SK-N-MC (cell line): ENCODE data around the gene SRSF2.

Experiments
- DNase-seq: peaks from one replicate; pipeline ENCODE4 v3.0.0-alpha.2; 2011; ENCODE audit warnings: low read depth, low spot score
- H3K27ac ChIP-seq: fragments of 200-600 bp; sonication (generic); 2 replicates; pipeline ENCODE4 v1.5.1; 2016; ENCODE audit warnings: mixed run types
- H3K36me3 ChIP-seq: fragments of 200-600 bp; sonication (generic); 2 replicates; pipeline ENCODE4 v1.6.1; 2017; ENCODE audit warnings: antibody characterized with exemption, low read length, mixed read lengths; ENCODE audit not compliant: insufficient read depth
- H3K4me3 ChIP-seq: fragments of 200-600 bp; sonication (generic); 2 replicates; pipeline ENCODE4 v1.5.1; 2016
- H3K9ac ChIP-seq: fragments of 200-600 bp; sonication (generic); 2 replicates; pipeline ENCODE4 v1.8.0; 2017; ENCODE audit warnings: mixed run types, mixed read lengths; ENCODE audit not compliant: insufficient read length
- H3K9me3 ChIP-seq: fragments of 200-600 bp; sonication (generic); 2 replicates; pipeline ENCODE4 v1.6.1; 2017; ENCODE audit warnings: low read depth, mild to moderate bottlenecking, antibody characterized with exemption, low read length, moderate library complexity, mixed read lengths
- EZH2 ChIP-seq: fragments of 200-600 bp; sonication (generic); IDR thresholded peaks from one replicate; pipeline ENCODE4 v1.6.1; 2017; ENCODE audit warnings: antibody characterized with exemption
- FOXP2 ChIP-seq: optimal IDR thresholded peaks from 2 replicates; pipeline ENCODE3; 2011; ENCODE audit warnings: mild to moderate bottlenecking, moderate library complexity; ENCODE audit not compliant: insufficient read depth; ENCODE audit errors: extremely low read length, control extremely low read depth
- POLR2AphosphoS5 ChIP-seq: IDR thresholded peaks from 2 replicates; pipeline ENCODE4 v1.6.1; 2012; ENCODE audit warnings: mild to moderate bottlenecking, low read depth, low read length, borderline replicate concordance

Gene SRSF2

DNA sequence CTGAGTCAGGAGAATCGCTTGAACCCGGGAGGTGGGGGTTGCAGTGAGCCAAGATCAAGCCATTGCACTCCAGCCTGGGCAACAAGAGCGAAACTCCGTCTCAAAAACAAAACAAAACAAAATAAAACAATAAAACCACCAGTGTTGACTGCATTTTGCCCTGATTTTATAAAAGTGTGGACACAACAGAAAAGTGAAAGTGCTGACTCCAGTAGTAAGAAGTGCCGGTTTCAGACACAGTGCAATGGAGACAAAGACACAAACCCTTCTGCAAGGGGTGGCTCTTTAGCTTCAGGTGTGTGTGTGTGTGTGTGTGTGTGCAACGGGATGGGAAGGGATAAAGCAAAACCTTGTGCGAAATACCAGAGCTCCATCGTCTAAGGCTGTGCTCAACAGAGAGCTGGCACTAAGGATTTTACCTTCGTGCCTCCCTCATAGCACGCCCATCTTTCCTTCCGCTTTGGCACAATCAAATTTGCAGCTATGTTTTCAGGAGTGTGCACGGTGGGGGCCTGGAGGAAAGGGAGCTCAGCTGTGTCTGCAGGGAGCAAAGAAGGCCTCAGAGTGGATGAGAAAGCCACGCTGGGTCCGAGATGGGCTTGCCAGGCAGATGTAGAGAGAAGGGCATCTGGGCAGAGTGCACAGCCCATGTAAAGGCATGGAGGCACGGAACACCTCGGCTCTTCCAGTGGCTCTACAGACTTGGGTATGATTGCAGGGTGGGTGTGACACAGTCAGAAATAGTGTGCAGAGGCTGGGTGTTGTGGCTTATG, 41.9 kb downstream of the SRSF2 start:
- DNase-seq = no peak
- no peaks in the 10 kb centered on the region for H3K9me3 ChIP-seq
- H3K9ac ChIP-seq = no peak overlapping the region
- no peaks in the 10 kb centered on the region for H3K36me3 ChIP-seq
- no peak overlapping the region for H3K4me3 ChIP-seq
- no peak overlapping the region for H3K27ac ChIP-seq
- TF ChIP-seq FOXP2 (no peak), EZH2 (no peak), POLR2AphosphoS5 (no peak)

DNA sequence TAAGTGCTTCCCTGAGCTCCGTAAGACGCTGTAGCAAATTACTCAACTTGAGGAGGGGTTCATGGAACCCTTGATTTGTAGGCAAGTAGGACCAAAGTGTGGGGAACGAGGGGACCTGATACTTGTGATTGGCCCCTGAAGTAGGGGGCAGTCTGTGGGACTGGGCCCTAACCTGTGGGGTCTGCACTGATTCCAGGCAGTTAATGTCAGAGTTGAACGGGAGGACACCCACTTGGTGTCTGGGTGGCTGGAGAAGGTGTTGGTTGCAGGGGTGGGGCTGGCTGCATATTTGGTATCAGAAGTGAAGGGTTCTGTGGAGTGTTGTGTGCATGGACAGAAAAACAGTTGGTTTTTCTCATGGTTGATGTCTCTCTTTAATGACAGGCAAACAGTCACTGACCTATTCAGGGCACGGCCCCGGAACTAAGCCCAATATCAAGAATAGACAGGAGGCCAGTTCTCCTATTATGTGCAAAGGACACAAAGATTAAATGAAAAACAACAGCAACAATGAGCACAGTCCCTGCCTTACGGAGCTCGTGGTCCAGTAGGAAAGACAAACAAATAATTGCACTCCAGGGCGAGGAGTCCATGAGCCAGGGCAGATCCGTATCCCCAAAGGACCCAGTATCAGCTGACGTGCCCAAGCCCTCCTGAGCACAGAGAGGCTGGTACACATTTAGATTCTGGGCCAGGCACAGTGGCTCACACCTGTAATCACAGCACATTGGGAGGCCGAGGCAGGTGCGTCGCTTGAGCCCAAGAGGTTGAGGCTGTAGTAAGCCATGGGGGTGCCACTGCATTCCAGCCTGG, 45.5 kb downstream of the SRSF2 start:
- no peaks in the 10 kb centered on the region for H3K9me3 ChIP-seq
- no peak overlapping the region for H3K4me3 ChIP-seq
- no peak overlapping the region for H3K27ac ChIP-seq
- TF ChIP-seq EZH2 (no peak), FOXP2 (no peak), POLR2AphosphoS5 (no peak)
- no peak overlapping the region for H3K9ac ChIP-seq
- no peaks in the 10 kb centered on the region for H3K36me3 ChIP-seq
- DNase-seq = no peak

DNA sequence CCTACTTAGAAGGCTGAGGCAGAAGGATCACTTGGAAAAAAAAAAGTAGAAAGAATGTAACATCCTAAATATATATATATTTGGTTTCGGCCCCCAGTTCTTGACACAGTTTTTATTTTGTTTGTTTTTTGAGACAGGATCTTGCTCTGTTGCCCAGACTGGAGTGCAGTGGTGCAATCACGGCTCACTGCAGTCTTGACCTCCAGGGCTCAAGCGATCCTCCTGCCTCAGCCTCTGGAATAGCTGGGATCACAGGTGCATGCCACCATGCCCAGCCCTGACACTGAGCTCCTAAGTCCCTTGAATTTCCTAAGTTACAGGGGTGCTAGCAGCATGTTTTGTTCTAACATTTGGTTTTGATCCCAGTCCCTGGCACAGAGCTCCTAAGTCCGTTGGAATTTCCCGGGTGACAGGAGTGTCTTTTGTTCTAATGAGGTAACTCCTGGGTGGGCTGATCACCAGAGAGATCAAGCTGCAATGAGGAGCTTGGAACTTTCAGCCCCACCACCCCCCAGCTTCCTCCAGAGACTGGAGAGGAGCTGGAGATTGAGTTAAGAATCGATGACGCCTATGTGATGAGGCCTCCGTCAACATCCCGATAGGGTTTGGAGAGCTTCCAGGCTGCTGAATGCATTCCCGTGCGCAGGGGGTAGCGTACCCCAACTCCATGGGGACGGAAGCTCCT, 46.4 kb downstream of the SRSF2 start:
- no peak for DNase-seq
- Histone ChIP-seq H3K27ac (no peak overlapping the region), H3K9ac (no peak overlapping the region), H3K36me3 (no peaks in the 10 kb centered on the region), H3K4me3 (no peak overlapping the region), H3K9me3 (no peaks in the 10 kb centered on the region)
- TF ChIP-seq POLR2AphosphoS5 = no peak
- TF ChIP-seq FOXP2 = no peak
- TF ChIP-seq EZH2 = no peak

DNA sequence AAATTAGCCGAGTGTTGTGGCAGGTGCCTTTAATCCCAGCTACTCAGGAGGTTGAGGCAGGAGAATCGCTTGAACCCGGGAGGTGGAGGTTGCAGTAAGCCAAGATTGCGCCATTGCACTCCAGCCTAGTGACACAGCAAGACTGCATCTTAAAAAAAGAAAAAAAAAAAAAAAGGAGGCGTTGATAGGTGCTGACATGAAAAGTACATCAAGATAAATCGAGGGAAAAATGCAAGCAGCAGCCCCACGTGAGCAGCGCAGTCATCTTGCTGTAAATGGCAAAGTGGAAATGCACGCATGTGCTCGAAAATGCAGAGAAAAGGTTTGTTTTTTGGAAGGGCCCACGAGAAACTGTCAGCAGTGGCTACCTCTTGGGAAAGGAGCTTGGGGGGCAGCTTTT, 47.3 kb downstream of the SRSF2 start:
- H3K9me3 ChIP-seq = no peaks in the 10 kb centered on the region
- no peak overlapping the region for H3K27ac ChIP-seq
- no peak overlapping the region for H3K9ac ChIP-seq
- no peak for DNase-seq
- no peak for TF ChIP-seq EZH2
- no peak for TF ChIP-seq FOXP2
- TF ChIP-seq POLR2AphosphoS5 = no peak
- H3K36me3 ChIP-seq = no peaks in the 10 kb centered on the region
- H3K4me3 ChIP-seq = no peak overlapping the region

DNA sequence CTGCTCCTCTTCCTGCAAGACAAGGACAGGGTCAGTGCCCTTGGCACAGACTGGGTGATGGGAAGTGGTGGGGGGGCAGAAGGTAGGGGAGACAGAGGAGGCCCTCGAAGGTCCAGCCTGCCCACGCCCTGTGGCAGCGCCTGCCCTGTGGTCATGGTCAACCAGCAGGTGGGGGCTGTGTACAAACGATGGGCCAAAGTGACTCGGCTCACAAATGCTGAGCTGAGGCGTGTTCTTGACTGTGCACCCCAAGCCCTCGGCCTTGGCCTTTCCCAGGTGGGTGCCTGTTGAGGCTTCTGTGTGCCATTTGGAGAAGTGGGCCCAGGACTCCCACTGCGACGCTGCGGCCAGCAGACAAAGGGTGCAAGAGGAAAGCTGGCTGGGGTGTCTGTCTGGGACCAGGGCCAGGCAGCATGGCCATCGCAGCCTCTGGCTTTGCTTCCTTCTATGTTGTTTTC, 48.9 kb downstream of the SRSF2 start:
- H3K9ac ChIP-seq = peak overlapping the region; percentile 41
- peak overlapping the region; percentile 31; the same call in 1 of the 2 replicates for H3K4me3 ChIP-seq
- no peak for DNase-seq
- no peaks in the 10 kb centered on the region for H3K9me3 ChIP-seq
- no peaks in the 10 kb centered on the region for H3K36me3 ChIP-seq
- H3K27ac ChIP-seq = no peak overlapping the region
- no peak for TF ChIP-seq POLR2AphosphoS5
- no peak for TF ChIP-seq EZH2
- TF ChIP-seq FOXP2 = no peak

DNA sequence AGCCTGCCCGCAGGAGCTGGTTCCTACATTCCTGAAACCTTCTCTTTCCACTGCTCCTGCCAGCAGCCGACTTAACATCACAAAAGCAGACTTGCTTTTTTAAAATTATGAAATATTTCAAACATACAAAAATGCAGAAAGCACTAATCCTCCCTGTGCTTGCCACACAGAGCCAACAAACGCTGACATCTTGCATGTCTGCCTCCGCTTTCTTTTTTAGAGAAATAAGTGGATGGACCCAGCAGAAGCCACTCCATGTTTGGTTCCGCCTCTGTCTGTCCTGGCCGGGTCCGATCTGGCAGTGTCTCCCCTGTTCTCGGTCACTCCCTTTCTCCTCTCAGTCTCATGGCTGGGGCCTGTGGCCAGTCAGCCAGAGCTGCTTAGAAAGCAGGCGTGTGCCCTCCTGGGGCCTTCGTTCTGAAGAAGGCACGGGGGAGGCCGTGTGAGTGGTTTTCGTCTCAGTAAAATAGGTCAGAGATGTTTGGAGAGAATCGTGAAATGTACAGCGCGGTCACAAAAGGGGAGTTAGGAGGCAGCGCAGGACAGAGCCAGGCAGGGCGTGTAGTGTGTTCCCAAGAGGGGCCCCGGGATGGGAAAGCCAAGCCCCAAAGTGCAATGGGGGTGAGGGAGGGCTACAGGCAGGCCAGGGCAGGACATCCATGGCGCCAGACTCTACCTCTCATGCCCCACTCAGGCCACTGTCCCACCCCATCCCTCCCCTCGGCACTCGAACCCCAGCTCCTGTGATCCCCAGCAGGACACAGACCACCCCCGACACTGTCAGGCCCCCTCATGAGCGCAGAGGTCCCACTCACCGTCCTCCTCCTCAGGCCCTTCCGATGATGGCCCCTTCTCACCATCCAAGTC, 49.6 kb downstream of the SRSF2 start:
- peak overlapping the region; percentile 64; the same call in 1 of the 2 replicates for H3K27ac ChIP-seq
- H3K4me3 ChIP-seq = no peak overlapping the region
- H3K9me3 ChIP-seq = no peaks in the 10 kb centered on the region
- no peaks in the 10 kb centered on the region for H3K36me3 ChIP-seq
- no peak overlapping the region for H3K9ac ChIP-seq
- TF ChIP-seq POLR2AphosphoS5 (no peak), FOXP2 (no peak), EZH2 (no peak)
- no peak for DNase-seq

DNA sequence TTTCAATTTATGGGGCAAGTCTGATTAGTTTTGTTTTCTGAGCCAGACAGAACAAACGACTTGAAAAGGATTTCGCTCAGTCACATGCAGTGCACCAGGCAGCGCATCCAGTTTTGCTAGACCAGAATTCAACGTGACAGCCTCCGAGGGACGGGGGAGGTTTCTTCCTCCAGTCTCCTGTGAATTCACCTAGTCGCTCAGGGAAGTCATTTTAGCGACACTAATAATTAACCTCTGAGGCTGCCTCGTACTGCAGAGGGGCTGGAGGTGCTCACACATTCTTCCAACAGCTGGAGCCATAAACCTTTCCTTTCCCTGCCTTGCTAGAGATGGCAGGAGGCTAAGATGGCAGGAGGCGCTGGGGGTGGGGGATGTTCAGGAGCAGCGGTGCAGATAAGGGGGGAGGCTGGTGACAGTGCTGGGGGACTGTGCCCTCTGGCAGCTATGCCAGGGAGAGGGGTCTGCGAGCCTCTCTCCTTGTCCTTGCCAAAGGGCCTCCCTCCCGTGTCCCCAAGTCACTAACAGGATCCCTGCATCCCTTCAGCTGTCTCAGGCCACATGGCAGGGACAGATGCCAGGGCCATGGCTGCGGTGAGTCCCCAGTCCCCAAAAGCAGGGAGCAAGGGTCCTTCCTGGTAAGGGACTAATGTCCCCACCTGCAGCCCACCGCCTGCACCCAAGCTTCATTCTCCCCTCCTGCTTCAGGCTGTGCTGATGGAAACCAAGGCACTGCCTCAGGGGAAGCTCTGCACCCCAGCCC, 50.4 kb downstream of the SRSF2 start:
- peak overlapping the region; percentile 64; the same call in 1 of the 2 replicates for H3K27ac ChIP-seq
- no peaks in the 10 kb centered on the region for H3K36me3 ChIP-seq
- TF ChIP-seq FOXP2 (no peak), EZH2 (no peak), POLR2AphosphoS5 (no peak)
- no peak for DNase-seq
- no peaks in the 10 kb centered on the region for H3K9me3 ChIP-seq
- no peak overlapping the region for H3K4me3 ChIP-seq
- H3K9ac ChIP-seq = no peak overlapping the region
